Gastroesophageal sphincter (tissue), 4 donors: ENCODE measurements around the gene RPS5. TPM values are rescaled to one million over a fixed set of nuclear protein-coding genes. Genes with fewer than 3 reads are reported as not detected.

ENCODE experiments used
- ATAC-seq: fragments of 150-250 bp; one replicate; pipeline ENCODE4 v1.9.1; 2016; ENCODE audit warnings: mild to moderate bottlenecking, moderate library complexity
- H3K27ac ChIP-seq, 4 donors: fragments of 200-600 bp; sonication (generic) in 3 of 4; 1 replicate in 3 of 4; 2 replicates in 1 of 4; pipeline ENCODE4 v1.5.1; 2016 to 2019
- H3K27me3 ChIP-seq: fragments of 200-600 bp; sonication (generic); one replicate; pipeline ENCODE4 v1.5.1; 2019
- H3K36me3 ChIP-seq, 2 donors: fragments of 200-600 bp; sonication (generic); one replicate each; pipeline ENCODE4 v1.5.1; 2019; ENCODE audit warnings: control low read depth in 1 of 2
- H3K4me1 ChIP-seq, 3 donors: fragments of 200-600 bp; sonication (generic); 1 replicate in 2 of 3; 2 replicates in 1 of 3; pipeline ENCODE4 v1.5.1; 2016 to 2019; ENCODE audit warnings: control low read depth in 2 of 3
- H3K4me3 ChIP-seq, 2 donors: fragments of 200-600 bp; sonication (generic); one replicate each; pipeline ENCODE4 v1.5.1; 2019; ENCODE audit warnings: mild to moderate bottlenecking in 1 of 2, moderate library complexity in 1 of 2
- H3K9me3 ChIP-seq, 3 donors: fragments of 200-600 bp; sonication (generic); one replicate each; pipeline ENCODE4 v1.5.1; 2017 to 2019; ENCODE audit warnings: control low read depth in 2 of 3
- EP300 ChIP-seq: sonication (generic); formaldehyde crosslinking; IDR thresholded peaks from one replicate; pipeline ENCODE4 v1.6.1; 2017; ENCODE audit warnings: antibody characterized with exemption, mild to moderate bottlenecking
- POLR2A ChIP-seq, 2 donors: fragments of 450-650 bp; IDR thresholded peaks; one replicate each; pipeline ENCODE4 v1.6.1; 2017; ENCODE audit warnings: antibody characterized with exemption in 2 of 2, mild to moderate bottlenecking in 2 of 2, moderate library complexity in 1 of 2
- POLR2AphosphoS5 ChIP-seq: sonication (generic); formaldehyde crosslinking; IDR thresholded peaks from one replicate; pipeline ENCODE4 v1.6.1; 2017; ENCODE audit warnings: antibody characterized with exemption
- WGBS, 2 donors: methylation state at CpG; one replicate each; pipeline ENCODE4 v1.1.5; 2018; ENCODE audit warnings: low coverage in 1 of 2; 5-methylcytosine and 5-hydroxymethylcytosine counted together
- total RNA-seq, 4 donors: library from RNA; depleted of rRNA; stranded (reverse); fragments of >200 nt; gene quantifications; one replicate each; pipeline ENCODE4 v1.1.0, GENCODE V29; 2016
- TF ChIP-seq, protein P1 (sequence below), 4 experiments: fragments of 200-600 bp in 2 of 4; fragments of 450-650 bp in 2 of 4; sonication (generic) in 1 of 4; IDR thresholded peaks; one replicate each; pipeline ENCODE4 v1.5.1; 2017 to 2019; ENCODE audit warnings: antibody characterized with exemption in 4 of 4, mild to moderate bottlenecking in 2 of 4, moderate library complexity in 2 of 4

The RPS5 gene
- 1,000 to 10,000 TPM in 3 of 4 donors, 100 to 1,000 TPM in 1; 841 to 2,040 (median 1,635) TPM for total RNA-seq

- H3K4me3 ChIP-seq: peak within 1 kb of the TSS; percentile 64
- ATAC-seq: peak; percentile 98
- peak within 1 kb of the TSS; percentile 89 to 98 (median 94) for H3K27ac ChIP-seq
- TF ChIP-seq, protein P1, sequence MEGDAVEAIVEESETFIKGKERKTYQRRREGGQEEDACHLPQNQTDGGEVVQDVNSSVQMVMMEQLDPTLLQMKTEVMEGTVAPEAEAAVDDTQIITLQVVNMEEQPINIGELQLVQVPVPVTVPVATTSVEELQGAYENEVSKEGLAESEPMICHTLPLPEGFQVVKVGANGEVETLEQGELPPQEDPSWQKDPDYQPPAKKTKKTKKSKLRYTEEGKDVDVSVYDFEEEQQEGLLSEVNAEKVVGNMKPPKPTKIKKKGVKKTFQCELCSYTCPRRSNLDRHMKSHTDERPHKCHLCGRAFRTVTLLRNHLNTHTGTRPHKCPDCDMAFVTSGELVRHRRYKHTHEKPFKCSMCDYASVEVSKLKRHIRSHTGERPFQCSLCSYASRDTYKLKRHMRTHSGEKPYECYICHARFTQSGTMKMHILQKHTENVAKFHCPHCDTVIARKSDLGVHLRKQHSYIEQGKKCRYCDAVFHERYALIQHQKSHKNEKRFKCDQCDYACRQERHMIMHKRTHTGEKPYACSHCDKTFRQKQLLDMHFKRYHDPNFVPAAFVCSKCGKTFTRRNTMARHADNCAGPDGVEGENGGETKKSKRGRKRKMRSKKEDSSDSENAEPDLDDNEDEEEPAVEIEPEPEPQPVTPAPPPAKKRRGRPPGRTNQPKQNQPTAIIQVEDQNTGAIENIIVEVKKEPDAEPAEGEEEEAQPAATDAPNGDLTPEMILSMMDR (IDR thresholded peaks at IDR 0.05): peak in 1 of 4 experiments; percentile 13
- TF ChIP-seq POLR2A (IDR thresholded peaks at IDR 0.05) (peak; percentile 36 to 73), EP300 (no peak), POLR2AphosphoS5 (peak; percentile 79)
- peaks cover 3 to 67% (median 20%) of the 10 kb centered on the region in 3 donors for H3K4me1 ChIP-seq
- no peaks in the 10 kb centered on the region for H3K27me3 ChIP-seq
- WGBS, 2 donors: 0% methylated on average over 14 of the region's 64 CpGs; no CpG with 5 or more reads in 1 of the 2 donors
- peaks cover 0 to 37% of the 10 kb centered on the region in 2 donors for H3K36me3 ChIP-seq
- no peaks in the 10 kb centered on the region for H3K9me3 ChIP-seq
These were observed at the start of gene RPS5 for GRCh38 chr19:58386576-58387337. RPS5 (plus strand) TSS chr19:58387269; CDS start chr19:58388138, 869 bp downstream.

DNA sequence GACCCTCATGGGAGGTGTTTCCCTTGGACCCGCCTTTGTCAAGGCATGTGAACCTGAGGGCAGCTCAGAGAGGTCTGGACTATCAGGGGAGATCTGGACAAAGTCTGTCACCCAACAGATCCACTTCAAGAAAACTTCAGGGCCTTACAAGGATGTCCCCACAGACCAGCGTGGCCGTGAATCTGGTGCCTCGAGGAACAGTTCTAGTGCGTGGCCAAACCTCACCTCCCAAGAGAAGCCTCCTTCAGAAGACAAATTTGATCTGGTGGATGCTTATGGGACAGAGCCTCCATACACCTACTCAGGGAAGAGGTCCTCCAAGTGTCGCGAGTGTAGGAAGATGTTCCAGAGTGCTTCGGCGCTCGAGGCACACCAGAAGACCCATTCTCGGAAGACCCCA lies 48.7 kb upstream of the RPS5 start:
- H3K27me3 ChIP-seq: no peaks in the 10 kb centered on the region
- no peaks in the 10 kb centered on the region for H3K4me1 ChIP-seq
- no peak for ATAC-seq
- 96 to 100% methylated on average over 6 to 8 of the region's 11 CpGs for WGBS, 2 donors
- no peak overlapping the region for H3K4me3 ChIP-seq
- peaks cover 0 to 72% of the 10 kb centered on the region in 2 donors for H3K36me3 ChIP-seq
- no peak overlapping the region for H3K27ac ChIP-seq
- TF ChIP-seq POLR2AphosphoS5: no peak
- TF ChIP-seq, protein P1 (IDR thresholded peaks at IDR 0.05): no peak
- TF ChIP-seq EP300: no peak
- TF ChIP-seq POLR2A (IDR thresholded peaks at IDR 0.05): no peak
- no peaks in the 10 kb centered on the region for H3K9me3 ChIP-seq

GRCh38 chr19:58338825-58339558 lies 48.1 kb upstream of the RPS5 start:
- H3K36me3 ChIP-seq: peaks cover 0 to 72% of the 10 kb centered on the region in 2 donors
- H3K27ac ChIP-seq: no peak overlapping the region
- no peaks in the 10 kb centered on the region for H3K27me3 ChIP-seq
- no peak overlapping the region for H3K4me3 ChIP-seq
- no peaks in the 10 kb centered on the region for H3K9me3 ChIP-seq
- no peak for ATAC-seq
- H3K4me1 ChIP-seq: no peaks in the 10 kb centered on the region
- TF ChIP-seq EP300: no peak
- TF ChIP-seq POLR2AphosphoS5: no peak
- TF ChIP-seq POLR2A (IDR thresholded peaks at IDR 0.05): no peak
- TF ChIP-seq, protein P1 (IDR thresholded peaks at IDR 0.05): no peak
- WGBS, 2 donors: 57% methylated on average over 13 of the region's 30 CpGs; no CpG with 5 or more reads in 1 of the 2 donors

DNA sequence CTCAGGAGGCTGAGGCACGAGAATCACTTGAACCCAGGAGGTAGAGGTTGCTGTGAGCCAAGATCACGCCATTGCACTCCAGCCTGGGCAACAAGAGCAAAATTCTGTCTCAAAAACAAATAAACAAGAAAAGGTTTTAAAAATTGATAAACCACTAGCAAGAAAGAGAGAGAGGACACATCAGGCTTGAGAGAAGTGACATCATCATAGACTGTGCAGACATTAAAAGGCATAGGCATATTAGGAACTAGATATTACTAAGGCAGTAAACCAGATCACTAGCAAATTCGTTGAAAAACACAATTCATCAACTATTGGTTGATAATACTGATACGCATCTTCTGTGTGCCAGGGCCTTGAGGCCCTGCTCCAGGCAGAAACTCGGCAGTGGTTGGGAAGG lies 41.5 kb upstream of the RPS5 start:
- no peak overlapping the region for H3K4me3 ChIP-seq
- no peak overlapping the region for H3K27ac ChIP-seq
- no peak for ATAC-seq
- WGBS, 2 donors: 68 to 73% methylated on average over 4 to 5 of the region's 5 CpGs
- peaks cover 0 to 26% (median 2%) of the 10 kb centered on the region in 3 donors for H3K4me1 ChIP-seq
- H3K27me3 ChIP-seq: peaks cover 55% of the 10 kb centered on the region
- peaks cover 0 to 21% of the 10 kb centered on the region in 2 donors for H3K36me3 ChIP-seq
- no peaks in the 10 kb centered on the region for H3K9me3 ChIP-seq
- TF ChIP-seq POLR2A (IDR thresholded peaks at IDR 0.05): no peak
- no peak for TF ChIP-seq POLR2AphosphoS5
- TF ChIP-seq EP300: no peak
- TF ChIP-seq, protein P1 (IDR thresholded peaks at IDR 0.05): no peak
